GM12878 (cell line): ENCODE measurements around the gene UBE2E2. TPM values are rescaled to one million over a fixed set of nuclear protein-coding genes. Genes with fewer than 3 reads are reported as not detected.

Experiments
- ATAC-seq: fragments of 200-7000 bp; cut with Tn5 transposase; 3 replicates; pipeline ENCODE4 v1.9.1; 2020; ENCODE audit warnings: mild to moderate bottlenecking, moderate library complexity
- BruUV-seq: library from RNA; stranded (reverse); fragments of 400-500 nt; replicated peaks from 2 replicates; lab custom pipeline; 2021; lab: Mats Ljungman, UMichigan
- CTCF ChIA-PET: fragments of 300-600 bp; sonication (Branson Sonifier 250); formaldehyde crosslinking; extraction: SDS; loops from one replicate; lab custom pipeline; 2021; ENCODE audit warnings: inconsistent platforms; lab: Yijun Ruan, JAX
- POLR2A ChIA-PET: fragments of 350-600 bp; formaldehyde crosslinking; extraction: SDS; loops from one replicate; lab custom pipeline; 2021; ENCODE audit warnings: inconsistent platforms; lab: Charles Lee
- RAD21 ChIA-PET: fragments of 300-600 bp; sonication (Branson Sonifier 250); formaldehyde crosslinking; loops from one replicate; lab custom pipeline; 2023; ENCODE audit warnings: antibody characterized with exemption; ENCODE audit not compliant: unreplicated experiment; lab: Charles Lee
- SMC1A ChIA-PET: fragments of 300-600 bp; sonication (Branson Sonifier 250); formaldehyde crosslinking; loops from one replicate; lab custom pipeline; 2023; ENCODE audit not compliant: unreplicated experiment, uncharacterized antibody; lab: Charles Lee
- DNase-seq: peaks from one replicate; pipeline ENCODE4 v3.0.0-alpha.2; 2011; ENCODE audit warnings: low read depth, low spot score
- FAIRE-seq: peaks from 3 replicates; lab custom pipeline; 2011; peaks lifted over from hg19 to GRCh38; lab: Jason Lieb, UNC
- H2AFZ ChIP-seq: 2 replicates; pipeline ENCODE4 v1.6.0; 2011; ENCODE audit warnings: low read depth, low read length, control low read depth; ENCODE audit not compliant: control insufficient read depth
- H3K27ac ChIP-seq: 2 replicates; pipeline ENCODE4 v1.5.1; 2011; ENCODE audit warnings: control low read depth; ENCODE audit not compliant: control insufficient read depth, insufficient read depth
- H3K27me3 ChIP-seq, 2 experiments: replicated peaks in 1 of 2; 2 replicates each; pipeline versions ENCODE4 v1.6.0 to v1.6.1; 2011; ENCODE audit warnings: low read length in 1 of 2; ENCODE audit not compliant: control insufficient read depth in 2 of 2, insufficient read depth in 2 of 2
- H3K36me3 ChIP-seq, 2 experiments: 2 replicates each; pipeline ENCODE4 v1.5.1; 2011; ENCODE audit warnings: low read length in 1 of 2; ENCODE audit not compliant: control insufficient read depth in 2 of 2, insufficient read depth in 2 of 2
- H3K4me1 ChIP-seq: 2 replicates; pipeline ENCODE4 v1.6.1; 2011; ENCODE audit warnings: mild to moderate bottlenecking, low read length, moderate library complexity, mixed read lengths; ENCODE audit not compliant: control insufficient read depth, insufficient read depth
- H3K4me2 ChIP-seq: 2 replicates; pipeline ENCODE4 v1.6.0; 2011; ENCODE audit warnings: control low read depth; ENCODE audit not compliant: control insufficient read depth, insufficient read depth
- H3K4me3 ChIP-seq: fragments of 200-600 bp; sonication (generic); 2 replicates; pipeline ENCODE4 v1.5.1; 2016
- H3K79me2 ChIP-seq: 2 replicates; pipeline ENCODE4 v1.6.0; 2011; ENCODE audit warnings: low read length; ENCODE audit not compliant: control insufficient read depth, insufficient read depth
- H3K9ac ChIP-seq: 2 replicates; pipeline ENCODE4 v1.8.0; 2011; ENCODE audit warnings: low read length, control low read depth, mixed read lengths; ENCODE audit not compliant: control insufficient read depth, insufficient read depth
- H3K9me3 ChIP-seq: replicated peaks from 3 replicates; pipeline ENCODE4 v1.5.1; 2011; ENCODE audit warnings: mild to moderate bottlenecking, low read length; ENCODE audit not compliant: control insufficient read depth, insufficient read depth
- H4K20me1 ChIP-seq: 2 replicates; pipeline ENCODE4 v1.6.0; 2011; ENCODE audit not compliant: control insufficient read depth, insufficient read depth
- DPF2 ChIP-seq: fragments of 450-650 bp; IDR thresholded peaks from 2 replicates; pipeline ENCODE4 v1.6.1; 2017; ENCODE audit warnings: mild to moderate bottlenecking
- EED ChIP-seq: sonication (generic); IDR thresholded peaks from 2 replicates; pipeline ENCODE4 v1.6.1; 2016; ENCODE audit warnings: antibody characterized with exemption, low read depth
- EP300 ChIP-seq, 2 experiments: fragments of 150-350 bp in 1 of 2; IDR thresholded peaks; 2 replicates each; pipeline ENCODE4 v1.6.1; 2011 to 2012; ENCODE audit warnings: low read depth in 2 of 2, low read length in 2 of 2, borderline replicate concordance in 1 of 2, improper control_type of control experiment in 1 of 2, inconsistent platforms in 1 of 2; ENCODE audit not compliant: control insufficient read depth in 1 of 2
- ESRRA ChIP-seq: IDR thresholded peaks from 2 replicates; pipeline ENCODE4 v1.6.1; 2012; ENCODE audit warnings: mild to moderate bottlenecking, low read length, improper control_type of control experiment
- RCOR1 ChIP-seq: conservative IDR thresholded peaks from 2 replicates; pipeline ENCODE4 v1.6.1; 2012; ENCODE audit warnings: low read depth, low read length, improper control_type of control experiment
- SIX5 ChIP-seq: IDR thresholded peaks from 2 replicates; pipeline ENCODE4 v1.6.1; 2011; ENCODE audit warnings: mild to moderate bottlenecking, low read depth, low read length, moderate library complexity; ENCODE audit not compliant: severe bottlenecking
- SMAD1 ChIP-seq: fragments of 450-650 bp; IDR thresholded peaks from 2 replicates; pipeline ENCODE4 v1.6.1; 2018; ENCODE audit warnings: mild to moderate bottlenecking, low read depth; ENCODE audit not compliant: partially characterized antibody
- ZBED1 ChIP-seq: IDR thresholded peaks from 2 replicates; pipeline ENCODE4 v1.6.1; 2016; ENCODE audit warnings: borderline replicate concordance
- ZNF384 ChIP-seq: IDR thresholded peaks from 2 replicates; pipeline ENCODE4 v1.6.1; 2012; ENCODE audit warnings: low read depth, mild to moderate bottlenecking, low read length, improper control_type of control experiment, borderline replicate concordance
- WGBS: methylation state at CpG from one replicate; pipeline ENCODE4 v1.1.6; 2016; ENCODE audit warnings: low lambda C conversion rate; ENCODE audit not compliant: insufficient replicate concordance, insufficient coverage; ENCODE audit errors: missing lambda C conversion rate; 5-methylcytosine and 5-hydroxymethylcytosine counted together
- in situ Hi-C: fragments of 300-500 bp; cut with MboI; formaldehyde crosslinking; loops from 9 replicates; pipeline ENCODE4 v1.14.3; 2018; ENCODE audit warnings: mixed read lengths
- intact Hi-C: fragments of 100-400 bp; cut with micrococcal nuclease; formaldehyde crosslinking; loops from one replicate; pipeline ENCODE4 v1.14.2; 2022; ENCODE audit not compliant: unreplicated experiment
- polyA plus RNA-seq, 11 experiments: library from polyadenylated mRNA; depleted of rRNA in 4 of 11; unstranded in 6 of 11; stranded (reverse) in 5 of 11; fragments of >200 nt; fragmentation: Nextera tagmentation in 4 of 11; fragmentation: Illumina TruSeq in 1 of 11; extraction: Ambion mirVana in 4 of 11; extraction: Trizol in 1 of 11; gene quantifications; 1 replicate in 1 of 11; 2 replicates in 10 of 11; pipeline versions ENCODE4 v1.2.1 to v1.2.3, GENCODE V29; 2011 to 2016; ENCODE audit warnings: inconsistent platforms in 2 of 11, missing spikeins in 2 of 11, low read depth in 1 of 11
- total RNA-seq, 4 experiments: library from RNA; depleted of rRNA in 3 of 4; stranded (reverse); fragments of >200 nt in 3 of 4; fragmentation: Illumina TruSeq in 1 of 4; extraction: Trizol in 1 of 4; gene quantifications; 2 replicates each; pipeline versions ENCODE4 v1.2.1 to v1.2.3, GENCODE V29; 2013 to 2021
- TF ChIP-seq, protein P1 (sequence below): fragments of 450-650 bp; IDR thresholded peaks from 2 replicates; pipeline ENCODE4 v1.6.1; 2017; ENCODE audit warnings: low read depth, mild to moderate bottlenecking, moderate library complexity
- TF ChIP-seq, protein P2 (sequence below): fragments of 450-650 bp; IDR thresholded peaks from 2 replicates; pipeline ENCODE4 v1.6.1; 2014; ENCODE audit warnings: mild to moderate bottlenecking
- TF ChIP-seq, protein P3 (sequence below): fragments of 450-650 bp; IDR thresholded peaks from 2 replicates; pipeline ENCODE4 v1.6.1; 2018; ENCODE audit warnings: borderline replicate concordance, mild to moderate bottlenecking; ENCODE audit not compliant: partially characterized antibody

Gene UBE2E2
- total and polyA plus RNA-seq, 10 of the 15 experiments (the other 5 are each of a cell fraction or from before 2014, with no cell fraction given): 8.7 to 71.0 (median 36.4) TPM

DNA sequence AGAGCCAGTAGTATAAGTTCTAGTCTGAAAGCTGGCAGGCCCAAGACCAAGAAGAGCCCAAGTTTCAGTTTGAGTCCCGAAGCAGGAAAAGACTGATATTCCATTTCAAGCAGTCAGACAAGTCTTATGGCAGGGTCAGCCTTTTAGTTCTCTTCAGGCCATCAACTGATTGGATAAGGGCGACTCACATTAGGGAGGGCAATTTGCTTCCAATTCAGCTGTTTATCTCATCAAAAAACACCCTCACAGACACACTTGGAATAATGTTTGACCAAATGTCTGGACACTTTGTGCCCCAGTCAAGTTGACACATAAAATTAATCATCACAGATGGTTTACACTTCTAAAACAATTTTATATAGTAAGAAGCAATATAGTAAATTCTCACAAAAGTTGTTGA lies 69.7 kb downstream of the UBE2E2 start (continued):
- TF ChIP-seq DPF2 (no peak), EED (no peak)

DNA sequence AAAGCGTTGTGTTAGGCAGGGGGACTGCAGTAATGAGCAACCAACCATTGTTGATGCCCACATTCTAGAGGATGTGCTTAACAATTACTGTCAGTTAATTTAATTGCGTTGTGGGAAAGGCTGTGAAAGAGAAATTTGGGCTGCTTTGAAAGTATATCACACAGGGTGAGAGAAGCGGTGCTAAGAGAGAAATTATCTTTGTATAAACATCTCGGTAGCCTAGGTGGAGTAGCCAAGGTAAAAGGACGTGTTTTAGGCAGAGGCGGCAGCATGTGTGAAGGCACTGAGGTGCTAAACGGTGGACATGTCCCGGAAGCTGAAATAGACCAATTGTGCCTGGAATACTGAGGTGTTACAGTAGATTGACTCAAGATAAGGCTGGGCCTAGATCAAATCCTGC lies 71.9 kb downstream of the UBE2E2 start:
- FAIRE-seq: no peak
- TF ChIP-seq, protein P1, sequence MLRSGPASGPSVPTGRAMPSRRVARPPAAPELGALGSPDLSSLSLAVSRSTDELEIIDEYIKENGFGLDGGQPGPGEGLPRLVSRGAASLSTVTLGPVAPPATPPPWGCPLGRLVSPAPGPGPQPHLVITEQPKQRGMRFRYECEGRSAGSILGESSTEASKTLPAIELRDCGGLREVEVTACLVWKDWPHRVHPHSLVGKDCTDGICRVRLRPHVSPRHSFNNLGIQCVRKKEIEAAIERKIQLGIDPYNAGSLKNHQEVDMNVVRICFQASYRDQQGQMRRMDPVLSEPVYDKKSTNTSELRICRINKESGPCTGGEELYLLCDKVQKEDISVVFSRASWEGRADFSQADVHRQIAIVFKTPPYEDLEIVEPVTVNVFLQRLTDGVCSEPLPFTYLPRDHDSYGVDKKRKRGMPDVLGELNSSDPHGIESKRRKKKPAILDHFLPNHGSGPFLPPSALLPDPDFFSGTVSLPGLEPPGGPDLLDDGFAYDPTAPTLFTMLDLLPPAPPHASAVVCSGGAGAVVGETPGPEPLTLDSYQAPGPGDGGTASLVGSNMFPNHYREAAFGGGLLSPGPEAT: no peak
- TF ChIP-seq, protein P2, sequence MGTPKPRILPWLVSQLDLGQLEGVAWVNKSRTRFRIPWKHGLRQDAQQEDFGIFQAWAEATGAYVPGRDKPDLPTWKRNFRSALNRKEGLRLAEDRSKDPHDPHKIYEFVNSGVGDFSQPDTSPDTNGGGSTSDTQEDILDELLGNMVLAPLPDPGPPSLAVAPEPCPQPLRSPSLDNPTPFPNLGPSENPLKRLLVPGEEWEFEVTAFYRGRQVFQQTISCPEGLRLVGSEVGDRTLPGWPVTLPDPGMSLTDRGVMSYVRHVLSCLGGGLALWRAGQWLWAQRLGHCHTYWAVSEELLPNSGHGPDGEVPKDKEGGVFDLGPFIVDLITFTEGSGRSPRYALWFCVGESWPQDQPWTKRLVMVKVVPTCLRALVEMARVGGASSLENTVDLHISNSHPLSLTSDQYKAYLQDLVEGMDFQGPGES: no peak
- no peak for TF ChIP-seq RCOR1
- TF ChIP-seq ZBED1: no peak
- TF ChIP-seq ZNF384: no peak
- TF ChIP-seq SIX5: no peak
- TF ChIP-seq ESRRA: no peak
- TF ChIP-seq SMAD1: no peak
- no peak for TF ChIP-seq EP300 (IDR thresholded peaks at IDR 0.05; ENCODE audit: borderline replicate concordance in 1 of 2, control insufficient read depth in 1 of 2, low read depth in 2 of 2, low read length in 2 of 2)
- TF ChIP-seq, protein P3, sequence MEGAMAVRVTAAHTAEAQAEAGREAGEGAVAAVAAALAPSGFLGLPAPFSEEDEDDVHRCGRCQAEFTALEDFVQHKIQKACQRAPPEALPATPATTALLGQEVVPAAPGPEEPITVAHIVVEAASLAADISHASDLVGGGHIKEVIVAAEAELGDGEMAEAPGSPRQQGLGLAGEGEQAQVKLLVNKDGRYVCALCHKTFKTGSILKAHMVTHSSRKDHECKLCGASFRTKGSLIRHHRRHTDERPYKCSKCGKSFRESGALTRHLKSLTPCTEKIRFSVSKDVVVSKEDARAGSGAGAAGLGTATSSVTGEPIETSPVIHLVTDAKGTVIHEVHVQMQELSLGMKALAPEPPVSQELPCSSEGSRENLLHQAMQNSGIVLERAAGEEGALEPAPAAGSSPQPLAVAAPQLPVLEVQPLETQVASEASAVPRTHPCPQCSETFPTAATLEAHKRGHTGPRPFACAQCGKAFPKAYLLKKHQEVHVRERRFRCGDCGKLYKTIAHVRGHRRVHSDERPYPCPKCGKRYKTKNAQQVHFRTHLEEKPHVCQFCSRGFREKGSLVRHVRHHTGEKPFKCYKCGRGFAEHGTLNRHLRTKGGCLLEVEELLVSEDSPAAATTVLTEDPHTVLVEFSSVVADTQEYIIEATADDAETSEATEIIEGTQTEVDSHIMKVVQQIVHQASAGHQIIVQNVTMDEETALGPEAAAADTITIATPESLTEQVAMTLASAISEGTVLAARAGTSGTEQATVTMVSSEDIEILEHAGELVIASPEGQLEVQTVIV: no peak
- Histone ChIP-seq H3K4me2 (no peak overlapping the region), H3K9me3 (peaks cover 7% of the 10 kb centered on the region), H3K4me3 (no peak overlapping the region), H3K36me3 (no peaks in the 10 kb centered on the region), H4K20me1 (no peaks in the 10 kb centered on the region), H3K79me2 (peaks cover 4% of the 10 kb centered on the region), H3K9ac (no peak overlapping the region), H3K27ac (no peak overlapping the region), H3K27me3 (no peaks in the 10 kb centered on the region), H3K4me1 (no peaks in the 10 kb centered on the region), H2AFZ (no peak overlapping the region)
- ChIA-PET RAD21 (no interaction called here), POLR2A (interaction anchor here (0.6 kb wide), 1 partner anchor 29 kb away, joined by 5 read pairs; no protein-coding TSS in a partner anchor), SMC1A (interaction anchor here (1.3 to 1.4 kb wide), 2 partner anchors 30 to 35 kb away, joined by 3 read pairs; no protein-coding TSS in a partner anchor), CTCF (interaction anchor here (1.7 kb wide), 1 partner anchor 10 kb away, joined by 5 read pairs; no protein-coding TSS in a partner anchor)
- BruUV-seq: no TSS peak
- intact Hi-C loops (no loop called here), in situ Hi-C loops (no loop called here)
- ATAC-seq: no peak
- DNase-seq: no peak
- WGBS: 86% methylated on average over 8 of the region's 8 CpGs
